Astrocyte of the cerebellum (primary cell): Measurements from ENCODE around the gene IRF2.

Experiments
- DNase-seq: peaks from one replicate; pipeline ENCODE4 v3.0.0-alpha.2; 2011; ENCODE audit warnings: low read depth
- H3K4me3 ChIP-seq: 2 replicates; pipeline ENCODE4 v1.5.1; 2011; ENCODE audit warnings: mild to moderate bottlenecking, low read depth, low read length, moderate library complexity
- in situ Hi-C: cut with HindIII; loops from 2 replicates; pipeline ENCODE4 v1.10.0; 2017; ENCODE audit warnings: low sequenced_read_pairs
- TF ChIP-seq, protein P1 (sequence below): IDR thresholded peaks from 2 replicates; pipeline ENCODE4 v1.5.1; 2012; ENCODE audit warnings: low read length, low read depth, moderate library complexity, mild to moderate bottlenecking; ENCODE audit errors: missing control alignments

The IRF2 gene

DNA sequence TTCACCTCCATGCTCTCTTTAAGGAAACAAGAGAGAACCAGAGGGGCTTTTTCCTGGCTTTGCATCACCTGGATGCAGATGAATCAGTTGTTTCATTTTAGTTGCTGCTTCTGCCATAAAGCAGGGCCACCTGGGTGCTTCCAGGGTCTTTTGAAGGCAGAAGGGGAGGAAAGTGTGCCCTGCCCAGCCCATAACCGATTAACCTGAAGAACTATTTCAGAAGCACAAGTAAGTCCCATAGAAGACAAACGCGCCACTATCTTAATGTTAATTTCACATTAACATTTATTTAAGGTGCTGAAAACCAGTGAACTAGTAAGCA lies 32.1 kb downstream of the IRF2 start:
- TF ChIP-seq, protein P1, sequence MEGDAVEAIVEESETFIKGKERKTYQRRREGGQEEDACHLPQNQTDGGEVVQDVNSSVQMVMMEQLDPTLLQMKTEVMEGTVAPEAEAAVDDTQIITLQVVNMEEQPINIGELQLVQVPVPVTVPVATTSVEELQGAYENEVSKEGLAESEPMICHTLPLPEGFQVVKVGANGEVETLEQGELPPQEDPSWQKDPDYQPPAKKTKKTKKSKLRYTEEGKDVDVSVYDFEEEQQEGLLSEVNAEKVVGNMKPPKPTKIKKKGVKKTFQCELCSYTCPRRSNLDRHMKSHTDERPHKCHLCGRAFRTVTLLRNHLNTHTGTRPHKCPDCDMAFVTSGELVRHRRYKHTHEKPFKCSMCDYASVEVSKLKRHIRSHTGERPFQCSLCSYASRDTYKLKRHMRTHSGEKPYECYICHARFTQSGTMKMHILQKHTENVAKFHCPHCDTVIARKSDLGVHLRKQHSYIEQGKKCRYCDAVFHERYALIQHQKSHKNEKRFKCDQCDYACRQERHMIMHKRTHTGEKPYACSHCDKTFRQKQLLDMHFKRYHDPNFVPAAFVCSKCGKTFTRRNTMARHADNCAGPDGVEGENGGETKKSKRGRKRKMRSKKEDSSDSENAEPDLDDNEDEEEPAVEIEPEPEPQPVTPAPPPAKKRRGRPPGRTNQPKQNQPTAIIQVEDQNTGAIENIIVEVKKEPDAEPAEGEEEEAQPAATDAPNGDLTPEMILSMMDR: no peak
- in situ Hi-C loops: no loop called here
- no peak for DNase-seq
- H3K4me3 ChIP-seq: no peak overlapping the region

DNA sequence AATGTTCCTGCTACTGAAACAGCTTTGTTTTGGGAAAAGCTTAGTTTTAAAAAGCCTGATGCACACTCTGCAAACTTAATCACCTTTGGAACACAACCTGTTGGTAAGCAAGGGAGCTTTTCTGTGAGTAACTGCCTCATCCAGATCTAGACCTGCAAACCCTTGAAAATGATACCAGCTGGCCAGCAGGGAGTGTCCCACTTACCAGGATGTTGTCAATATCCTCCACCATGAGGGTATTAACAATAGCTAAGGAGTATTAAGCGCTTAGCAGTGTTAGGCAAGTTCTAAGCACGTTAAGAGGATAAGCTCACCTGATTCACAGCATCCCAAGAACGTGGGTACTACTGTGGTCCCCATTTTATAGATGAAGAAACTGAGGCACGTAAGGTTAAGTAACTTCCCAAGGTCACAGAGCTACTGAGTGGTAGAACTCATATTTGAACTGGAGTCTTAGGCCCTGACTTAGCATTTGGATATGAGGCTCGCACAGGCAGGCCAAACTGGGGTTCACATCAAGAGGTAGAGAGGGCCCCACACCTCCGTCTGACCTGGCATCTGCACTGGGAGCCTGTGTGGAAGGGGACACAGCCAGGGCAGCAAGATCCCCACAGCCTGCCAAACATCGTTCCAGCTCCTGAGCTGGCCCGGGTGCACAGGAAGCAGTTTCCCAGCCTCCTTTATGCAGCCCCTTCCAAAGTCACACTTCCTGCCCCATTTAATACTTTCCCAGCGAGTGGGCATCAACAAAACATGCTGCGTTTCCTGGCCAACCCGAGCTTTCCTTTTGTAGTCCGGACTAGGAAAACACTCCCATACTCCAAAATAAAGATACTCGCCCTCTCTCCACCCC lies 32.7 kb downstream of the IRF2 start:
- TF ChIP-seq, protein P1: no peak
- no peak for DNase-seq
- H3K4me3 ChIP-seq: no peak overlapping the region
- in situ Hi-C loops: no loop called here

DNA sequence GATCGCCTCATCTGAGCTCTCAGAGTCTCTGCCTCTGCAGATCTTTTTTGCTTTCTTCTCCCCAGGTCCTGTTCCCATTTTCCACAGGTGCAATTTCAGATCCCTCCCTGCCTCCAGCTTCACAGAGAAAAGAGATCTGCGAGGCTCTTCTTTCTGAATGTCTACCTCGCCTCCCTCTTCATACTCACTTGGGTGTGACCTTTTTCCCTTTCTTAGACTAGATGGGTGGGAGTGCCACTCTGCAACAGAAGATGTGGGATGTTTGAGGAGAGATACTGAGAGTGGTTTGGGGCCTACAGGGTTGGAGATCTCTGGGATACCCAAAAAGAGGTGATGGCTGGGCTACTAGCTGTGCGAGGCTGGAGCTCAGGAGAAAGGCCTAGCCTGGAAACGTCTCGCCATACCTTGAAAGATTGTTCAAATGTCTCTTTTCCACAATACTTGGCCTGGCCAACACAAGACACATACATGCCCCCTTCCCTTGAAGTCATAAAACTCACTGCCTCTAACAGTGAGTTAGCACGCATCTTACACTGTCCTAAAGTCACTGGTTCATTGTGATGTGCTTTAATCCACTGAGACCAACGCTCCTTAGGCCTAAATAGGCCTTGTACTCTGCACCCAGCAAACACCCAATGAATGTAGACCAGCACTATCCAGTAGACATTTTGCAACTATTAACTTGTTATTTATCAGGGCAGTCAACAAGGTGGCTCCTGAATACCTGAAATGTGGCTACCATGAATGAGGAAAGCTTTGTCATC lies 33.6 kb downstream of the IRF2 start:
- in situ Hi-C loops: no loop called here
- no peak overlapping the region for H3K4me3 ChIP-seq
- TF ChIP-seq, protein P1: no peak
- no peak for DNase-seq

DNA sequence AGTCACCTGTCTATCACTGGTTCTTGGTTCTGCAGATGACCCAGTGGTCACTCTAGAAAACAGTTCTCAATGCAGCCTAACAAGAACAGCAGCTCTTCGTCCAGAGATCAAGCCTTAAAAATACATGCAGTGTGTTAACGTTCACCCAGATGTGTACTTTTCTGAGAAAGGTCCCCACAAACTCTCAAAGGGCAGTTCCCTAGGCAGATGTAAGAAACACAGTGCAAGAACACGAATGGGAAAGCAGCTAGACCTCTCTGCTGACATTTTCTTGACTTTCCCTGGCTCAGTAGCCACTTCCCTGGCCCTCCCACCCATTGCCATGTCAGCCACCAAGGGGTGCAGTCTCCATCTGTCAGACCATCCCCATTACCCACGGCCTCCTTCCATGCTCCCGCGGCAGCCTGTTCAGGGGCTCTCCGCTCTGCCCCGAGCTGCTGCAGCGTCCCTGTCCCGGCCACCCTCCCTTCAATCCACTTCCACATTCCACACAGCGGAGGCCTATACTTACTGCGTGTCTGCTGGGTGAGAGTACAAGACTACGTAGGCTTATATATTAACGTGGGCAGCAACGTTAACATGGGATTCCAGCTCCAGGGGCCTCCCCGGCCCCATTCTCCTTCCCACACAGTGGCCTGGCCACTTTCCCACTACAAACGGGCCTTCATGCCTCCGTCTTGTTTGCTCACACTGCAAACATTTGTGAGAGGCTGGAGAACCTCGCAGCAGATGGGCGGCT lies 34.3 kb downstream of the IRF2 start:
- TF ChIP-seq, protein P1: no peak
- DNase-seq: no peak
- no peak overlapping the region for H3K4me3 ChIP-seq
- in situ Hi-C loops: no loop called here

DNA sequence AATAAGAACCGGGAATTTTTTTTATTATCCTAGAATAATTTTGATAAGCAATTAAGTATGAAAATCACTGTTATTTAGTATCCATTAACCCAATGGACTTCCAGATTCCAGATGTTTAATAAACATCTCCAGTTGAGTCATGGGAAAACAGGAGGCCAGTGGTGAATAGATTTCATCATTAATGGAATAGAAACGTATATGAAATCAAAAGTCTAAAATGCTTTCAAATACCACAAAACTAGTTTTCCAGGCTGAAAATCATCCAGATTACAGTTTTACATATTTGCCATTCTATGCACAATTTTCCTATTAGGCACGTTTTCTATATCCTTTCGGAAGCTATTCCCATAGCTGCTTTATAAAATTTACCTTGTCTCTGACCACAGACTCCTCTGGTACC lies 35.0 kb downstream of the IRF2 start:
- H3K4me3 ChIP-seq: no peak overlapping the region
- no peak for DNase-seq
- TF ChIP-seq, protein P1: no peak
- in situ Hi-C loops: no loop called here

DNA sequence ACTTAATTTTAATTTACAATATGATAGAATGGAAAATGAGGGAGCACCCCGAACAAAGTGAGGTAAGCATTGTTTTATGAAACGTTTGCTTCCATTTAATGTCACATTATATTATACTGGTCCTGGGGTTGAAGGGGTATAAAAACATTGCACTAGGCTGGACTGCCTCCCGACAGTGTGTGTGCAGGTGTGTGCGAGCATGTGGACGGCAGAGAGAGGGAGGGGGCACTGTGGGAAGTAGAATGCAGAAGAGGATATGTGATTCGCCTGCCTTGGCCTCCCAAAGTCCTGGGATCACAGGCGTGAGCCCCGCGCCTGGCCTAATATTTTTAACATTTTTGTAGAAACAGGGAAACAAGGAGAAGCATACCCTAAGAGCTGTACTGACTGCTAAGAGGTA lies 36.0 kb downstream of the IRF2 start:
- TF ChIP-seq, protein P1: no peak
- no peak overlapping the region for H3K4me3 ChIP-seq
- DNase-seq: no peak
- in situ Hi-C loops: no loop called here
